Kidney (tissue), 14 donors: ENCODE measurements around the gene ALS2CL. TPM values are rescaled to one million over a fixed set of nuclear protein-coding genes. Genes with fewer than 3 reads are reported as not detected.

Source experiments
- DNase-seq, 5 donors: peaks; one replicate each; pipeline ENCODE4 v3.0.0-alpha.2; 2013 to 2020
- FAIRE-seq: peaks from 2 replicates; lab custom pipeline; 2012; peaks lifted over from hg19 to GRCh38; lab: Jason Lieb, UNC
- H3K27ac ChIP-seq, 2 donors: one replicate each; pipeline ENCODE4 v1.7.0; 2013; ENCODE audit warnings: low read depth in 2 of 2, low read length in 2 of 2, inconsistent platforms in 1 of 2
- H3K27me3 ChIP-seq: one replicate; pipeline ENCODE4 v1.7.1; 2013; ENCODE audit warnings: low read length, inconsistent platforms; ENCODE audit not compliant: control insufficient read depth, insufficient read depth
- H3K36me3 ChIP-seq, 3 donors: one replicate each; pipeline versions ENCODE4 v1.7.0 to v1.7.1; 2013; ENCODE audit warnings: low read length in 3 of 3, control low read depth in 1 of 3, inconsistent platforms in 1 of 3; ENCODE audit not compliant: insufficient read depth in 3 of 3, control insufficient read depth in 2 of 3
- H3K4me1 ChIP-seq, 3 donors: one replicate each; pipeline versions ENCODE4 v1.7.0 to v1.7.1; 2013; ENCODE audit warnings: low read length in 3 of 3, inconsistent platforms in 1 of 3, low read depth in 1 of 3; ENCODE audit not compliant: control insufficient read depth in 2 of 3, insufficient read depth in 2 of 3
- H3K4me3 ChIP-seq, 3 donors: one replicate each; pipeline versions ENCODE4 v1.7.0 to v1.8.1; 2013; ENCODE audit warnings: low read length in 3 of 3, control low read depth in 1 of 3, inconsistent platforms in 1 of 3
- H3K9ac ChIP-seq, 3 donors: one replicate each; pipeline versions ENCODE4 v1.7.0 to v1.7.1; 2013; ENCODE audit warnings: low read length in 3 of 3, control low read depth in 1 of 3, inconsistent platforms in 1 of 3
- H3K9me3 ChIP-seq, 3 donors: one replicate each; pipeline versions ENCODE4 v1.7.0 to v1.7.1; 2013; ENCODE audit warnings: low read length in 3 of 3, control low read depth in 1 of 3, inconsistent platforms in 1 of 3; ENCODE audit not compliant: control insufficient read depth in 2 of 3, insufficient read depth in 1 of 3
- intact Hi-C: fragments of 100-400 bp; cut with DNase I; formaldehyde crosslinking; loops from one replicate; pipeline ENCODE4 v1.11.1; 2022
- polyA plus RNA-seq: library from polyadenylated mRNA; stranded (reverse); fragments of 350-450 nt; fragmentation: Illumina TruSeq; extraction: RNeasy Lipid Tissue Mini Kit (QIAGEN cat#74804); gene quantifications from one replicate; pipeline ENCODE4 v1.2.3, GENCODE V29; 2014; ENCODE audit warnings: low read depth, low replicate concordance; ENCODE audit not compliant: insufficient read depth
- total RNA-seq: library from RNA; stranded (reverse); fragmentation: NEBNext Ultra II Directional; extraction: Animal tissue kit (Norgen Biotek cat#: 25700); gene quantifications from one replicate; pipeline ENCODE4 v1.2.1, GENCODE V29; 2021
- TF ChIP-seq, protein P1 (sequence below): IDR thresholded peaks from 3 replicates; pipeline ENCODE4 v1.5.1; 2012; ENCODE audit warnings: mild to moderate bottlenecking, moderate library complexity, borderline replicate concordance; ENCODE audit not compliant: insufficient read depth; ENCODE audit errors: extremely low read depth
- donor health status: control.
- donor health status: control.
- donor health status: control.
- donor health status: control.
- donor health status: control.
- donor health status: DM: yes; HTN: yes; CAD: no.
- donor health status: Normal renal cell carcinoma (clear cell type).

Gene ALS2CL
- total and polyA plus RNA-seq, 2 donors from 2014 or later, result 43.0 to 78.9 TPM

DNA sequence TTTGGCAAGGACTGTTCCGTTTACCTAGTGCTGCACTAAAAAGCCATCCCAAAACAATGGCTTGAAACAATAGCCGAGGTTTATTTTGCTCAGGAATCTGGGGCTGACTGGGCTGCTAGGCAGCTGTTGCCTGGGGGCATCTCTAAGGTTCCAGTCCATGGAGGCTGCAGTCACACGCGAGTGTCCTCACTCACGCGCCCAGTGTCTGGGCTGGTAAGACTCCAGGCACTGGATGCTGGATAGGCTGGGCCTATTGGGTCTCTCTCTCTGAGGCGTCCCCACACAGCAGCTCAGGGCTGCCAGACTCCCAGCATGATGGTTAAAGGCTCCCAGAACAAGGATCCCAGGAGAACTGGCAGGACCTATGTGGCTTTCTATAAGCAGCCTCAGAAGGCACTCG is 34.2 kb downstream of the ALS2CL start:
- Histone ChIP-seq H3K27me3 (no peaks in the 10 kb centered on the region), H3K4me3 (no peak overlapping the region), H3K36me3 (no peaks in the 10 kb centered on the region), H3K27ac (no peak overlapping the region), H3K9ac (no peak overlapping the region), H3K4me1 (peaks cover 7 to 25% (median 8%) of the 10 kb centered on the region in 3 donors), H3K9me3 (no peaks in the 10 kb centered on the region)
- FAIRE-seq (no peak), DNase-seq (peak in 3 of 5 donors; percentile 37 to 59 (median 56))
- intact Hi-C loops, result no loop called here
- TF ChIP-seq, protein P1, sequence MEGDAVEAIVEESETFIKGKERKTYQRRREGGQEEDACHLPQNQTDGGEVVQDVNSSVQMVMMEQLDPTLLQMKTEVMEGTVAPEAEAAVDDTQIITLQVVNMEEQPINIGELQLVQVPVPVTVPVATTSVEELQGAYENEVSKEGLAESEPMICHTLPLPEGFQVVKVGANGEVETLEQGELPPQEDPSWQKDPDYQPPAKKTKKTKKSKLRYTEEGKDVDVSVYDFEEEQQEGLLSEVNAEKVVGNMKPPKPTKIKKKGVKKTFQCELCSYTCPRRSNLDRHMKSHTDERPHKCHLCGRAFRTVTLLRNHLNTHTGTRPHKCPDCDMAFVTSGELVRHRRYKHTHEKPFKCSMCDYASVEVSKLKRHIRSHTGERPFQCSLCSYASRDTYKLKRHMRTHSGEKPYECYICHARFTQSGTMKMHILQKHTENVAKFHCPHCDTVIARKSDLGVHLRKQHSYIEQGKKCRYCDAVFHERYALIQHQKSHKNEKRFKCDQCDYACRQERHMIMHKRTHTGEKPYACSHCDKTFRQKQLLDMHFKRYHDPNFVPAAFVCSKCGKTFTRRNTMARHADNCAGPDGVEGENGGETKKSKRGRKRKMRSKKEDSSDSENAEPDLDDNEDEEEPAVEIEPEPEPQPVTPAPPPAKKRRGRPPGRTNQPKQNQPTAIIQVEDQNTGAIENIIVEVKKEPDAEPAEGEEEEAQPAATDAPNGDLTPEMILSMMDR, result no peak

DNA sequence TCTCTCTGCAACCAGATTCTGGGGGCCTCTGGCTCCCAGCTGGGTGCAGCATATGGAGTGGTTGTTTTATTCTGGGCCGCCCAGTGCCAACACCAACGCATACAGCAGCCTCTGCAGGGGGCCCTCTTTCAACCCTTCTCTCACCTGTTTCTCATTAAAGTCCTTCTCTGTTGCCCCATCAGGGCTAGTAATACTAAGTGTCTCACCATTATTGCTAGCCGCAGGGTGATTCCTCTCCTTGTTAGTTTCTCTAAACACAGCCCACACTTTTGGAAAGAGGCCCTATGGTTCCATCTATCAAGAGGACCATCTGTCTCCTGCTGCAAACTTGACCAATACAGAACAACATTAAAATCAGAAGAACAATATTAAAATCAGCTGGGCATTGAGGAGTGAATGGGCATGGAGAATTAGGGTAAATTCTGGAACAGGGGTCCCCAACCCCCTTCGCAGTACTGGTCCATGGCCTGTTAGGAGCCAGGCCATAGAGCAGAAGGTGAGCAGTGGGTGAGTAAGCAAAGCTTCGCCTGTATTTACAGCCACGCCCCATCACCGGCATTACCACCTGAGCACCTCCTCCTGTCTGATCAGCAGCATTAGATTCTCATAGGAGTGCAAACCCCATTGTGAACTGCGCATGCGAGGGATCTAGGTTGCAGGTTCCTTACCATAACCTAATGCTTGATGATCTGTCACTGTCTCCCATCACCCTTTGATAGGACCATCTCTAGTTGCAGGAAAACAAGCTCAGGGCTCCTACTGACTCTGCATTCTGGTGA is 36.5 kb downstream of the ALS2CL start:
- peaks cover 0 to 9% (median 0%) of the 10 kb centered on the region in 3 donors for H3K4me1 ChIP-seq
- peaks cover 0 to 7% (median 0%) of the 10 kb centered on the region in 3 donors for H3K9me3 ChIP-seq
- H3K36me3 ChIP-seq, result no peaks in the 10 kb centered on the region
- H3K27me3 ChIP-seq, result no peaks in the 10 kb centered on the region
- intact Hi-C loops, result no loop called here
- DNase-seq, result no peak
- no peak overlapping the region for H3K4me3 ChIP-seq
- H3K9ac ChIP-seq, result no peak overlapping the region
- TF ChIP-seq, protein P1, result no peak
- no peak for FAIRE-seq
- no peak overlapping the region for H3K27ac ChIP-seq

DNA sequence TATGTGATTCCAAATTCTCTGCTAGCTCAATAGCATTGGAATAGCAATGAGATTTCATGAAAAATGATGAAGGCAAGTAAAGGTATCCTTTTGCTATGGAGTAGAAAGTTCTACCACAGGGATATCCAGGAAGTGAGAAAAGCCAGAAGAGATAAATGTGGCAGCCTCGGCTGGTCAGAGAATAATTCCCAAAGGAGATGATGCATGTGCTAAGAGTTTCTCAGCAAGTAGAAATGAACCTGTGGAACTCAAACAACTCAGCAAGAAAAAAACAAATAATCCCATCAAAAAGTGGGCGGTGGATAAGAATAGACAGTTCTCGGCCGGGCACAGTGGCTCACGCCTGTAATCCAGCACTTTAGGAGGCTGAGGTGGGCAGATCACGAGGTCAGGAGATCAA is 38.2 kb downstream of the ALS2CL start:
- DNase-seq, result no peak
- Histone ChIP-seq H3K4me3 (no peak overlapping the region), H3K4me1 (peaks cover 0 to 3% (median 0%) of the 10 kb centered on the region in 3 donors), H3K9me3 (peaks cover 0 to 7% (median 0%) of the 10 kb centered on the region in 3 donors), H3K9ac (no peak overlapping the region), H3K27ac (no peak overlapping the region), H3K27me3 (no peaks in the 10 kb centered on the region), H3K36me3 (no peaks in the 10 kb centered on the region)
- no peak for FAIRE-seq
- intact Hi-C loops, result no loop called here
- TF ChIP-seq, protein P1, result no peak
